DND-41 (cell line): Measurements from ENCODE around the gene ZFAND6.

Experiments used
- CTCF ChIP-seq: IDR thresholded peaks from 2 replicates; pipeline ENCODE4 v1.5.1; 2012; ENCODE audit warnings: borderline replicate concordance, low read length, moderate library complexity, mild to moderate bottlenecking; ENCODE audit not compliant: poor library complexity, severe bottlenecking; ENCODE audit errors: extremely low read depth
- EZH2 ChIP-seq: IDR thresholded peaks from 3 replicates; pipeline ENCODE4 v1.6.1; 2012; ENCODE audit warnings: borderline replicate concordance, low read depth, mild to moderate bottlenecking, moderate library complexity, low read length, inconsistent platforms; ENCODE audit not compliant: severe bottlenecking

GRCh38 chr15:80095511-80095910 lies 36.0 kb downstream of the ZFAND6 start:
- TF ChIP-seq CTCF: no peak
- no peak for TF ChIP-seq EZH2
